Body of pancreas (tissue), 4 donors: Measurements from ENCODE around the gene ALG3.

Experiments used
- CTCF ChIP-seq, 7 experiments: fragments of 450-650 bp in 4 of 7; fragments of 200-600 bp in 3 of 7; sonication (generic) in 3 of 7; IDR thresholded peaks; one replicate each; pipeline ENCODE4 v1.5.1; 2016 to 2019; ENCODE audit warnings: antibody characterized with exemption in 7 of 7
- POLR2A ChIP-seq, 3 donors: fragments of 450-650 bp; IDR thresholded peaks; one replicate each; pipeline ENCODE4 v1.6.1; 2016; ENCODE audit warnings: antibody characterized with exemption in 3 of 3, mild to moderate bottlenecking in 2 of 3

DNA sequence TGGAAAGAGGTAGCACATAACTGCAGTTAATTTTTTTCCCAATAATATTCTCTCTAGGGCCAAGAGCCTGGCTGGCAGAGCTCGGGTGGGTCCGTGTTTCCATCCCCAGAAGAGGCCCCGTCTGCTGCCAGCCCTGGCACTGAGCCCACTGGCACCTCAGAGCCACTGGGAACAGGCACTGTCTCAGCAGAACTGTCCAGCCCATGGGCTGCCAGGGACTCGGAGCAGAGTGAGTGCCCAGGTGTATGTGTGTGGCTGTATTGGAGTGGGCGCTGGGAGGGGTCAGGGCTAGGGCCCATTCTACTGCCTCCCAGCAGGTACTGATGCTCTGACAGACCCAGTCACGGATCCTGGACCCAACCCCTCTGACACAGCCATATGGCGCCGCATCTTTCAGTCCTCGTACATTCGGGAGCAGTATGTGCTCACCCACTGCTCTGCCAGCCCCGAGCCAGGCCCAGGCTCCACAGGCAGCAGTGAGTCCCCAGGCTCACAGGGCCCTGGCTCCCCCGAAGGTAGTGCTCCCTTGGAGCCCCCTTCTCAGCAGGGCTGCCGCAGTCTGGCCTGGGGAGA, 10.4 kb downstream of the ALG3 start:
- TF ChIP-seq CTCF (IDR thresholded peaks at IDR 0.05) (no peak), POLR2A (IDR thresholded peaks at IDR 0.05) (no peak)
